ENCODE results near the gene SRCIN1. TPM values are rescaled to one million over a fixed set of nuclear protein-coding genes. Genes with fewer than 3 reads are reported as not detected.

Gene SRCIN1
- total RNA-seq, 4 donors from 2014 or later = 0.44 to 5.4 (median 1.5) TPM

GRCh38 chr17:38590988-38591758 lies 14.6 kb downstream of the SRCIN1 start:
- no peak overlapping the region for H3K4me3 ChIP-seq
- DNase-seq (ENCODE audit: low spot score in 2 of 2) = no peak
- H3K4me1 ChIP-seq = peaks cover 0 to 4% (median 0%) of the 10 kb centered on the region in 4 donors
- H3K36me3 ChIP-seq = no peaks in the 10 kb centered on the region
- no peak overlapping the region for H3K27ac ChIP-seq
- TF ChIP-seq EP300 (IDR thresholded peaks at IDR 0.05) = no peak
- peaks cover 0 to 63% of the 10 kb centered on the region in 2 donors for H3K27me3 ChIP-seq
- H3K9me3 ChIP-seq = no peaks in the 10 kb centered on the region
- 78 to 79% methylated on average over 6 of the region's 6 CpGs for WGBS, 2 donors

DNA sequence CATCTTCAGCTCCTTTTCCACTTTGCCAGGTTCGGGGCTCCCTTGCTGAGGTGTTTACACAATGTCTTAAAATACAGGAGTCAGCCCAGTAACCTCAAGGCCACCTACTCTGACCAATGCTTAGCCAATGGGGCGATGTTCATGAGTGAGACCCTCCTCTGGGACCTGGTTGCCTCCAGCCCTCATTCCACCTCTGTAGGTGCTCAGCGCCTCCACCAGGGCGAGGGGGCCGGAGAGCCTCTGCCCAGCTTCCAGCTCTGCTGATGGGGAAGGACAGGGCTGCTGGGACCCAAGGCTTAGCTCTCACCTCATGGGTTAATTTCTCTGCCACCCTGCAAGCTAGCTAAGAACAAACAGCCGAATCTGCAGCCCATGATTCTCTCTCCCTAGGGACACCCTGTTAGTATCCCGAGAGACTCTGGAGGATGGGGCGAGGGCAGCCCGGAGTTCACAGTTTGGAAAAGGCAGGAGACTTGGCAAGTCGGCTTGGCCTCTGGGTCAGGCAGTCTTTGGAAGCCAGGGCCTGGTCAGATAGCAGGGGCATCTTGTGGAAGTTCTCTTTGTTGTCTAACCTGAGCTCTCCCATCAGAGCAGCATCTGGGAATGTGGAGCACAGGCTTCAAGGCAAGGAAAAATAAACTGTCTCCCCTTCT lies 16.2 kb downstream of the SRCIN1 start:
- DNase-seq (ENCODE audit: low spot score in 2 of 2) = no peak
- no peaks in the 10 kb centered on the region for H3K9me3 ChIP-seq
- H3K27ac ChIP-seq = no peak overlapping the region
- H3K4me1 ChIP-seq = peaks cover 0 to 7% (median 2%) of the 10 kb centered on the region in 4 donors
- no peaks in the 10 kb centered on the region for H3K36me3 ChIP-seq
- H3K4me3 ChIP-seq = no peak overlapping the region
- TF ChIP-seq, protein P1, sequence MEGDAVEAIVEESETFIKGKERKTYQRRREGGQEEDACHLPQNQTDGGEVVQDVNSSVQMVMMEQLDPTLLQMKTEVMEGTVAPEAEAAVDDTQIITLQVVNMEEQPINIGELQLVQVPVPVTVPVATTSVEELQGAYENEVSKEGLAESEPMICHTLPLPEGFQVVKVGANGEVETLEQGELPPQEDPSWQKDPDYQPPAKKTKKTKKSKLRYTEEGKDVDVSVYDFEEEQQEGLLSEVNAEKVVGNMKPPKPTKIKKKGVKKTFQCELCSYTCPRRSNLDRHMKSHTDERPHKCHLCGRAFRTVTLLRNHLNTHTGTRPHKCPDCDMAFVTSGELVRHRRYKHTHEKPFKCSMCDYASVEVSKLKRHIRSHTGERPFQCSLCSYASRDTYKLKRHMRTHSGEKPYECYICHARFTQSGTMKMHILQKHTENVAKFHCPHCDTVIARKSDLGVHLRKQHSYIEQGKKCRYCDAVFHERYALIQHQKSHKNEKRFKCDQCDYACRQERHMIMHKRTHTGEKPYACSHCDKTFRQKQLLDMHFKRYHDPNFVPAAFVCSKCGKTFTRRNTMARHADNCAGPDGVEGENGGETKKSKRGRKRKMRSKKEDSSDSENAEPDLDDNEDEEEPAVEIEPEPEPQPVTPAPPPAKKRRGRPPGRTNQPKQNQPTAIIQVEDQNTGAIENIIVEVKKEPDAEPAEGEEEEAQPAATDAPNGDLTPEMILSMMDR (IDR thresholded peaks at IDR 0.05) = no peak
- TF ChIP-seq EP300 (IDR thresholded peaks at IDR 0.05) (no peak), POLR2A (IDR thresholded peaks at IDR 0.05) (no peak)
- peaks cover 0 to 55% of the 10 kb centered on the region in 2 donors for H3K27me3 ChIP-seq
- 58 to 82% methylated on average over 9 to 10 of the region's 10 CpGs for WGBS, 2 donors

DNA sequence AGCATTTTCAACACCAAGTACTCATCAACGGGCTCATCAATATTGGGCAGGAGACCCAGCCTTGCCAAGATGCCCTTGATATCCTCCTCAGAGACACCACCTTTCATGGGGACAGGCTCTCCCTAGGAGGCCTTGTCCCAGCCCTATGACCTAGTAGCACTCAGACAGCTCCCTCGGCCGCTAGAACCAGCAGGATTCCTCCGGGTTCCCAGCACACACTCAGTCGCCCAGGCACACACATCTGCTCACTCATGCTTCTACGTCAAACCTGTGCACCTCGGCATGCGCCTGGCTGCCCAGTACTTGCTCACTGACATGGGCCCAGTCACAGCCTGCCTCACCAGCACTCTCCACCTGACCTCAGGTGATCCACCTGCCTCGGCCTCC lies 17.0 kb downstream of the SRCIN1 start:
- Histone ChIP-seq H3K36me3 (no peaks in the 10 kb centered on the region), H3K27ac (no peak overlapping the region), H3K9me3 (no peaks in the 10 kb centered on the region), H3K4me3 (no peak overlapping the region), H3K4me1 (peaks cover 0 to 12% (median 5%) of the 10 kb centered on the region in 4 donors), H3K27me3 (peaks cover 0 to 50% of the 10 kb centered on the region in 2 donors)
- no peak for DNase-seq (ENCODE audit: low spot score in 2 of 2)
- TF ChIP-seq EP300 (IDR thresholded peaks at IDR 0.05) = no peak
- no peak for TF ChIP-seq POLR2A (IDR thresholded peaks at IDR 0.05)
- WGBS, 2 donors = 77 to 89% methylated on average over 4 to 9 of the region's 9 CpGs

DNA sequence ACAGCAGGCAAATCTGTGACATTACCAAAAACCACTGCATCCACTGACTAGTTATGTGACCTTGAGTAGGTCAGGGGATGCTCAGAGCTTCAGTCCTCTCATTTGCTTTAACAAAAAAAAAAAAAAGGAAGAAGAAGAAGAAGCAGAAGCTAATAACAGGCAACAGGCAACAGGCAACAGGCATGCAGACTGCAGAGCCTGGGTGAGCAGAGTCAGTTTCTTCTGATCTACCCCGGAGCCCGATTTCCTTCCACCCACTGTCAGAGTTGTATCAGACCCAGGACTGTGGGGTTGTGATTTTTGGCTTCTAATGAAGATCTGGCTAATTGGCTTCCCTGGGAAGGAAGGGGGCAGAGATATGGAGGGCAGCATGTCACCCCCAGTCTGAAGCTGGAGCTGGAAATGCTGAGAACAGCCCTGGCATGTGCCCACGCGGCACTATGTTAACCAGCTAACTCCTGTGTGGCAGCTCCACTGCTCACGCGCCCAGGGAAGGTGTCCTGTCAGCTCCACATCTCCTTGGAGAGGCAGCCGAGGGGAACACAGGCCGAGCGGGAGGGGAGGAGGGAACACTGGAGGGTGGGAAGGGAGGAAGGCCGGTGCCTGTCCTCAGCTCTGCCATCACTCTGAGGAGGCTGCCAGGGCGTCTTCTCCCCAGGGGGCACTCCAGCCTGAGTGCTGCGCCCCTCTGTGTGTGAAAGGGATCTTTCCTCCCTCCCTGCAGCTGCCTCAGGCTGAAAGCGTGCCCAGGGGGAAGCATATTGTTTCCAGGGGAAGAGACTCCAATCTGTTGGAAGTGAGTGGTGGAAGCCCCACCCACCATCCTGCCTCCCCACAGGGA lies 17.6 kb downstream of the SRCIN1 start:
- 36 to 38% methylated on average over 11 of the region's 13 CpGs for WGBS, 2 donors
- peaks cover 0 to 49% of the 10 kb centered on the region in 2 donors for H3K27me3 ChIP-seq

GRCh38 chr17:38587203-38587602 lies 18.5 kb downstream of the SRCIN1 start:
- Histone ChIP-seq H3K4me3 (no peak overlapping the region), H3K36me3 (no peaks in the 10 kb centered on the region), H3K27me3 (peaks cover 0 to 45% of the 10 kb centered on the region in 2 donors), H3K9me3 (no peaks in the 10 kb centered on the region), H3K4me1 (peaks cover 0 to 12% (median 5%) of the 10 kb centered on the region in 4 donors), H3K27ac (no peak overlapping the region)
- WGBS, 2 donors = 67 to 79% methylated on average over 4 of the region's 4 CpGs
- TF ChIP-seq, protein P1 (IDR thresholded peaks at IDR 0.05) = no peak
- TF ChIP-seq POLR2A (IDR thresholded peaks at IDR 0.05) = no peak
- no peak for TF ChIP-seq EP300 (IDR thresholded peaks at IDR 0.05)
- DNase-seq (ENCODE audit: low spot score in 2 of 2) = no peak

More for the DNA sequence above, 17.6 kb downstream of the SRCIN1 start:
- H3K9me3 ChIP-seq = no peaks in the 10 kb centered on the region
- H3K27ac ChIP-seq = no peak overlapping the region
- no peak for DNase-seq (ENCODE audit: low spot score in 2 of 2)
- no peaks in the 10 kb centered on the region for H3K36me3 ChIP-seq
- no peak overlapping the region for H3K4me3 ChIP-seq
- TF ChIP-seq POLR2A (IDR thresholded peaks at IDR 0.05) (no peak), EP300 (IDR thresholded peaks at IDR 0.05) (no peak)
- TF ChIP-seq, protein P1 (IDR thresholded peaks at IDR 0.05) = no peak
- peaks cover 0 to 12% (median 5%) of the 10 kb centered on the region in 4 donors for H3K4me1 ChIP-seq
